Hematopoietic multipotent progenitor cell treated with erythropoietin and hydrocortisone succinate and interleukin-3 and kit ligand, for 17 days (in vitro differentiated cells): Measurements from ENCODE around the gene UBD.

ENCODE experiments used
- DNase-seq: peaks from one replicate; pipeline ENCODE4 v3.0.0-alpha.2; 2015; ENCODE audit warnings: low spot score

Gene UBD

GRCh38 chr6:29559524-29560287 lies at the start of gene UBD:
UBD (minus strand) TSS chr6:29559732; CDS start chr6:29559701, 31 bp downstream.
- DNase-seq, result no peak

GRCh38 chr6:29608131-29608530 lies 48.6 kb upstream of the UBD start:
- no peak for DNase-seq

GRCh38 chr6:29603930-29604329 lies 44.4 kb upstream of the UBD start:
- DNase-seq, result no peak

GRCh38 chr6:29603456-29603855 lies 43.9 kb upstream of the UBD start:
- no peak for DNase-seq

- no peak for DNase-seq
Measured at GRCh38 chr6:29602564-29603361, 43.2 kb upstream of the UBD start.

- no peak for DNase-seq
Measured at GRCh38 chr6:29598172-29598747, 38.7 kb upstream of the UBD start.

GRCh38 chr6:29597184-29597583 lies 37.7 kb upstream of the UBD start:
- no peak for DNase-seq

GRCh38 chr6:29596381-29596900 lies 36.9 kb upstream of the UBD start:
- no peak for DNase-seq

GRCh38 chr6:29593199-29593855 lies 33.8 kb upstream of the UBD start:
- DNase-seq, result no peak

- no peak for DNase-seq
Measured at GRCh38 chr6:29591677-29592076, 32.1 kb upstream of the UBD start.

GRCh38 chr6:29590218-29590808 lies 30.8 kb upstream of the UBD start:
- DNase-seq, result no peak

GRCh38 chr6:29589423-29590048 lies 30.0 kb upstream of the UBD start:
- DNase-seq, result peak; percentile 39

GRCh38 chr6:29584821-29585220 lies 25.3 kb upstream of the UBD start, which contains the start of gene OR2H2:
OR2H2 (plus strand) TSS chr6:29585121; CDS start chr6:29587945, 2,824 bp downstream.
- DNase-seq, result no peak

- DNase-seq, result no peak
Measured at GRCh38 chr6:29577544-29577943, 18.0 kb upstream of the UBD start.

GRCh38 chr6:29576056-29576455 lies 16.5 kb upstream of the UBD start:
- DNase-seq, result no peak

GRCh38 chr6:29567991-29568390 lies 8.5 kb upstream of the UBD start:
- DNase-seq, result no peak

- no peak for DNase-seq
Measured at GRCh38 chr6:29567541-29567940, 8.0 kb upstream of the UBD start.

- no peak for DNase-seq
Measured at GRCh38 chr6:29566856-29567255, 7.3 kb upstream of the UBD start.

- no peak for DNase-seq
Measured at GRCh38 chr6:29564875-29565274, 5.3 kb upstream of the UBD start.

GRCh38 chr6:29563435-29563965 lies 4.0 kb upstream of the UBD start:
- DNase-seq, result no peak

- no peak for DNase-seq
Measured at GRCh38 chr6:29561606-29562181, 2.2 kb upstream of the UBD start.
